IgD-negative memory B cell (primary cell): Measurements from ENCODE around the gene NACC1. TPM values are rescaled to one million over a fixed set of nuclear protein-coding genes. Genes with fewer than 3 reads are reported as not detected.
"Not testable (repeated sequence)": the region's sequence is repeated elsewhere in the genome, so short reads cannot be mapped to it uniquely, and the experiment has no call there.

Source experiments
- H3K27ac Mint-ChIP-seq, 3 donors: one replicate each; pipeline ENCODE4 v1.8.0; 2020 to 2022; ENCODE audit warnings: mild to moderate bottlenecking in 3 of 3, mixed read lengths in 3 of 3, moderate library complexity in 1 of 3
- H3K27me3 Mint-ChIP-seq: one replicate; pipeline ENCODE4 v1.8.0; 2021; ENCODE audit warnings: mixed read lengths
- H3K36me3 Mint-ChIP-seq: one replicate; pipeline ENCODE4 v1.8.0; 2020; ENCODE audit warnings: mild to moderate bottlenecking, mixed read lengths
- H3K4me1 Mint-ChIP-seq, 3 donors: one replicate each; pipeline ENCODE4 v1.8.0; 2020 to 2022; ENCODE audit warnings: mixed read lengths in 3 of 3, mild to moderate bottlenecking in 1 of 3
- H3K4me3 Mint-ChIP-seq, 4 donors: one replicate each; pipeline ENCODE4 v1.8.0; 2020 to 2022; ENCODE audit warnings: mild to moderate bottlenecking in 4 of 4, mixed read lengths in 4 of 4, moderate library complexity in 3 of 4
- H3K9me3 Mint-ChIP-seq, 3 donors: one replicate each; pipeline ENCODE4 v1.8.0; 2020 to 2021; ENCODE audit warnings: mixed read lengths in 3 of 3, mild to moderate bottlenecking in 1 of 3
- polyA plus RNA-seq: library from polyadenylated mRNA; unstranded; fragments of 300-500 nt; fragmentation: Illumina TruSeq; gene quantifications from one replicate; pipeline ENCODE4 v1.2.3, GENCODE V29; 2021

NACC1 gene
- polyA plus RNA-seq, 1 donor from 2014 or later, result 2.7 TPM

GRCh38 chr19:13163609-13164342 lies 45.7 kb downstream of the NACC1 start:
- Mint-ChIP-seq H3K4me1 (peaks cover 33 to 43% (median 39%) of the 10 kb centered on the region in 3 donors), H3K27ac (peak overlapping the region; percentile 82 to 96 (median 96)), H3K27me3 (no peaks in the 10 kb centered on the region), H3K4me3 (peak overlapping the region; percentile 85 to 95 (median 90)), H3K9me3 (no peaks in the 10 kb centered on the region), H3K36me3 (peaks cover 2% of the 10 kb centered on the region)

DNA sequence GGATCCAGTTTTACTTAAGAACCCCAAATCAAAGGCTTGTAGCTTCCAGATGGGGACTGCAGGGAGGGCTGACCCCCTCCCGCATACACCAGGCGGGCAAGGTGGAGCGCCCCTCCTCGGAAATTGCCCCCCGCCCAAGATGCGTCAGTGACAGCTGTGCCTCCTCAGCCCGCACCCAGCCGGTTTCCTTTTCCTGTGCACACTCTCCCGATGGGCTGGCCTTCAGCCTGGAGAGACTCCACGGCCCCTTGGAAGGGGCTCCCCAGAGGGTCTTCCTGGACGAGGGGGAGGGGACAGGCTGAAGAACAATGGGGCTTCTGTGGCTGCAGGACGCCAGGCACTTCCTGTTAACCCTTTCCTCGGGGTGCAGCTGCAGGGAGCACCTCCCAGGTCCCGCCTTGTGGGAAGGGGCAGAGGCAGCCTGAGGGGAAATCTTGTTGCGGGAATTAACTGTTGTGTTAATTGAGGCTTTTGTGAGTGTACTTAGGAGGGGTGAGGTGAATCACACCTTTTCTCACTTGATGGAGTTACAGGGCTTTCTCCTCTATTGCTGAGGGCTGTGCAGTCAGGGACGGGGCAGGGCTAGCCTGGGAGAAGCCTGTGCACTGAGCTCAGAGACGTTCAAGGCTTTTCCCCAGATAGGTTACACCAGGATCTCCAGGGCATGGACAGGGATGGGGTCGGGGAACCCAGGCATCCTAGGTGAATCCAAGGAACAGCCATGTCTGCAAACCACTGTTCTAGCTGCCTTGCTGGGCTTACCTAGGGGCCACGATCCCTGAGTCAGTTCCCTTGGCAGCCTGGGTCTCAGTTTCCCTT lies 46.5 kb downstream of the NACC1 start:
- Mint-ChIP-seq H3K9me3 (no peaks in the 10 kb centered on the region), H3K27me3 (no peaks in the 10 kb centered on the region), H3K36me3 (peaks cover 2% of the 10 kb centered on the region), H3K4me1 (peaks cover 41 to 48% (median 42%) of the 10 kb centered on the region in 3 donors), H3K4me3 (peak overlapping the region; percentile 85 to 95 (median 90)), H3K27ac (peak overlapping the region; percentile 82 to 96 (median 96))

DNA sequence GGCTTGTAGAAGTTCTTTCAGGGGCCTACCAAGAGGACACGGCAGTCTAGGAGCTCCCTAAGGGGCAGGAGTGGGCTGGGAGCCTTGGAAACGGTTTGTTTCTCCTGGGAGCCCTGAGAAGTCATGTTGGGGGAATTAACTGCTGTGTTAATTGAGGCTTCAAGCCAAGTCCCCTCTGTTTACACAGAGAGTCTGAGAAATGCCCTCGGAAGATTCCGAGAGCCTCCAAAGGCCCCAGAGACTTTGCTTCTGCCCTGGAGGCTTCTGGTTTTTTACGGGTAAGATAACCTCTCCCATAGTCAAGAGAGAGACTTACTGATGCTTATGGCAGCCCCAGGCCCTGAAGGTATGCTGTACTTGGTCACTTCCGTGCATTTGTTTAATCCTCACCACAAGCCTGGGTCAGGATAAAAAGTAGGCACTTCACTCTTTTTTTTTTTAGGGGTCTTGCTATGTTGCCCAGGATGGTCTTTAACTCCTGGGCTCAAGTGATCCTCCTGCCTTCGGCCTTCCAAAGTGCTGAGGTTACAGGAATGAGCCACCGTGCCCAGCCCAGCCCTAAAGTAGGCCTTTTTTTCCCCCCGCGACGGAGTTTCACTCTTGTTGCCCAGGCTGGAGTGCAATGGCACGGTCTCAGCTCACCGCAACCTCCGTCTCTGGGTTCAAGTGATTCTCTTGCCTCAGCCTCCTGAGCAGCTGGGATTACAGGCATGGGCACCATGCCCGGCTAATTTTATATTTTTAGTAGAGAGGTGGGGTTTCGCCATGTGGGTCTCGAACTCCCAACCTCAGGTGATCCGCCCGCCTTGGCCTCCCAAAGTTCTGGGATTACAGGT lies 47.3 kb downstream of the NACC1 start:
- Mint-ChIP-seq H3K4me1 (peaks cover 41 to 49% (median 42%) of the 10 kb centered on the region in 3 donors), H3K9me3 (no peaks in the 10 kb centered on the region), H3K27me3 (no peaks in the 10 kb centered on the region)

DNA sequence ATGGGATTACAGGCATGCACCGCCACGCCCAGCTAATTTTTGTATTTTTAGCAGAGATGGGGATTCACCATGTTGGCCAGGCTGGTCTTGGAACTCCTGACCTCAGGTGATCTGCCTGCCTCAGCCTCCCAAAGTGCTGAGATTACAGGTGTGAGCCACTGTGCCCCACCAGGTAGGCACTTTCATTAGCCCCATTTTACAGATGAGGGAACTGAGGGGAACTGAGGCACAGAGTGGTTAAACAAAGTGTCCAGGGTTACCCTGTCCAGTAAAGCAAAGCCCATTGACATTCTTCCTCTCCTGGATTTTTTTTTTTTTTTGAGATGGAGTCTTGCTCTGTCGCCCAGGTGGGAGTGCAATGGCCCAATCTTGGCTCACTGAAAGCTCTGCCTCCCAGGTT lies 48.1 kb downstream of the NACC1 start:
- H3K27me3 Mint-ChIP-seq, H3K9me3 Mint-ChIP-seq: not testable (repeated sequence)
- H3K4me1 Mint-ChIP-seq, result peaks cover 41 to 50% (median 45%) of the 10 kb centered on the region in 3 donors

More for the DNA sequence above, 47.3 kb downstream of the NACC1 start:
- Mint-ChIP-seq H3K4me3 (peak overlapping the region in 2 of 4 donors; percentile 74 to 86), H3K27ac (peak overlapping the region; percentile 82 to 96 (median 96)), H3K36me3 (no peaks in the 10 kb centered on the region)

DNA sequence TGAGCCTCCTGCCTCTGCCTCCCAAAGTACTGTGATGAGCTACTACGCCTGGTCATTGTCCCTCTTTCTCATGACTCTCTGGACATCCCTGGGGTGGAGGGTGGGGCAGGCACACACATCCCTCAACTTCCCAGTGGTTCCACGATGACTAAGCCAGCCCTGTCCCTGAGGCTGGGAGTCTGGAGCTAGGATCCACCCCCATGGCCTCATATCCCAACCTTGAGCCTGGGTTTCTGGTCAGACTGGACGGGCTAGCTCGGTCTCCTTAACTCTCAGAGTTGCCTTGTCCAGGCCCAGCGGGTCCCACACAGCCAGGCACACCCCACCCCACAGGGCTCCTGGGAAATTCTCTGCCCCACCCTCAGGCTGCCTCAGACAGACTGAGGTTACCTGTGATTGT lies 51.7 kb downstream of the NACC1 start:
- peak overlapping the region; percentile 90 to 99 (median 99) for H3K27ac Mint-ChIP-seq
- no peaks in the 10 kb centered on the region for H3K9me3 Mint-ChIP-seq
- H3K36me3 Mint-ChIP-seq, result peaks cover 2% of the 10 kb centered on the region
- H3K4me3 Mint-ChIP-seq, result peak overlapping the region in 3 of 4 donors; percentile 65 to 94 (median 80)
- no peaks in the 10 kb centered on the region for H3K27me3 Mint-ChIP-seq
- H3K4me1 Mint-ChIP-seq, result peaks cover 39 to 53% (median 44%) of the 10 kb centered on the region in 3 donors

More for the DNA sequence above, 48.1 kb downstream of the NACC1 start:
- peak overlapping the region in 2 of 4 donors; percentile 86 to 94 for H3K4me3 Mint-ChIP-seq
- peak overlapping the region; percentile 90 to 99 (median 96) for H3K27ac Mint-ChIP-seq
- H3K36me3 Mint-ChIP-seq, result not testable (repeated sequence)

DNA sequence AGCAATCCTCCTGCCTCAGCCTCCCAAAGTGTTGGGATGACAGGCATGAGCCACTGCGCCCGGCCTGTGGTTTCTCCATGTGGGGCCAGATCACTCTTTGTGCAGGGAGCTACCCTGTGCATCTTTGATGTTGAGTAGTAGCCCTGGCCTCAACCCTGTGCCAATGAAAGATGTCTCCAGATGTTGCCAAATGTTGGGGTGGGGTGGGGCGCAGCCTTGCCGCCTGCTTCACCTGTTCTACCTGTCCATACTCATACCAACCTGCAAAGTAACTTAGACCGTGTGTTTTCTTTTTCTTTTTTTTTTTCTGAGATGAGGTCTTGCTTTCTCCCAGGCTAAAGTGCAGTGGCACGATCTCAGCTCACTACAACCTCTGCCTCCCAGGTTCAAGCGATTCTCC lies 53.1 kb downstream of the NACC1 start:
- H3K9me3 Mint-ChIP-seq, result no peaks in the 10 kb centered on the region
- no peaks in the 10 kb centered on the region for H3K27me3 Mint-ChIP-seq
- peak overlapping the region in 2 of 4 donors; percentile 23 to 29 for H3K4me3 Mint-ChIP-seq
- peaks cover 2% of the 10 kb centered on the region for H3K36me3 Mint-ChIP-seq
- H3K4me1 Mint-ChIP-seq, result peaks cover 39 to 48% (median 40%) of the 10 kb centered on the region in 3 donors
- H3K27ac Mint-ChIP-seq, result peak overlapping the region; percentile 12 to 56 (median 53)

- Mint-ChIP-seq H3K36me3 (peaks cover 2% of the 10 kb centered on the region), H3K27me3 (no peaks in the 10 kb centered on the region), H3K4me3 (peak overlapping the region in 3 of 4 donors; percentile 50 to 74 (median 71)), H3K4me1 (peaks cover 27 to 39% (median 34%) of the 10 kb centered on the region in 3 donors), H3K27ac (peak overlapping the region; percentile 75 to 92 (median 85)), H3K9me3 (no peaks in the 10 kb centered on the region)
Observed at GRCh38 chr19:13172346-13173138, 54.5 kb downstream of the NACC1 start.

- Mint-ChIP-seq H3K9me3 (no peaks in the 10 kb centered on the region), H3K36me3 (peaks cover 2% of the 10 kb centered on the region), H3K27me3 (no peaks in the 10 kb centered on the region), H3K4me1 (peaks cover 22 to 37% (median 29%) of the 10 kb centered on the region in 3 donors), H3K27ac (peak overlapping the region; percentile 39 to 85 (median 75)), H3K4me3 (peak overlapping the region in 3 of 4 donors; percentile 26 to 71 (median 60))
Observed at GRCh38 chr19:13173139-13173737, 55.2 kb downstream of the NACC1 start.

DNA sequence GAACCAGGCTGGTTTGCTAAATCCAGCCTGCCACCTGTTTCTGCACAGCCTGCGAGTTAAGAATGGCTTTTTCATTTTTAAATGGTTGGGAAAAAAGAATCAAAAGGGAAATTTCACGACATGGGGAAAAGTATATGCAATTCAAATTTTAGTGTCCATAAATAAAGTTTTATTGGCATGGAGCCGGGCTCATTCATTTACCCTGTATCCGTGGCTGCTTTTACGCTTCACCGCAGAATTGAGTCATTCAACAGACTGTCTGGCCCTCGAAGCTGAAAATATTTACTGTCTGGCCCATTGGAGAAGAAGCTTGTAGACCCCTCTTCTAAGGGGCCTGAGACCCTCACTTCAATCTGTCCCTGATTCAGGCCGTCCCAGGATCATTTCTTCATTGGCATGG lies 58.3 kb downstream of the NACC1 start:
- Mint-ChIP-seq H3K4me3 (no peak overlapping the region), H3K36me3 (peaks cover 2% of the 10 kb centered on the region), H3K9me3 (no peaks in the 10 kb centered on the region), H3K27me3 (no peaks in the 10 kb centered on the region), H3K27ac (no peak overlapping the region), H3K4me1 (peaks cover 7 to 26% (median 22%) of the 10 kb centered on the region in 3 donors)

GRCh38 chr19:13177584-13177983 lies 59.5 kb downstream of the NACC1 start:
- peaks cover 9 to 25% (median 25%) of the 10 kb centered on the region in 3 donors for H3K4me1 Mint-ChIP-seq
- not testable (repeated sequence) for H3K27ac Mint-ChIP-seq, H3K27me3 Mint-ChIP-seq, H3K4me3 Mint-ChIP-seq, H3K36me3 Mint-ChIP-seq, H3K9me3 Mint-ChIP-seq

DNA sequence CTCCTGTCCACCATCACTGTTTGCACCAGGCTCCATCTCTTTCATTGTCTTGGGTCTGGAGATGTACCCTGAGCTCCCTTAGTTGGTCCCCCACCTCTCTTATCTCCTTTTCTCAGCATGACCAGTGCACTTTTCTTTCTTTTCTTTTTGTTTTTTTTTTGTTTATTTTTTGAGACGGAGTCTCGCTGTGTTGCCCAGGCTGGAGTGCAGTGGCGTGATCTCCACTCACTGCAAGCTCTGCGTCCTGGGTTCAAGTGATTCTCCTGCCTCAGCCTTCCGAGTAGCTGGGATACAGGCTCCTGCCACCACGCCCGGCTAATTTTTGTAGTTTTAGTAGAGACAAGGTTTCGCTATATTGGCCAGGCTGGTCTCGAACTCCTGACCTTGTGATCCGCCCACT lies 60.2 kb downstream of the NACC1 start:
- not testable (repeated sequence) for H3K27me3 Mint-ChIP-seq, H3K4me3 Mint-ChIP-seq, H3K36me3 Mint-ChIP-seq, H3K27ac Mint-ChIP-seq, H3K9me3 Mint-ChIP-seq
- H3K4me1 Mint-ChIP-seq, result peaks cover 7 to 19% (median 19%) of the 10 kb centered on the region in 3 donors

DNA sequence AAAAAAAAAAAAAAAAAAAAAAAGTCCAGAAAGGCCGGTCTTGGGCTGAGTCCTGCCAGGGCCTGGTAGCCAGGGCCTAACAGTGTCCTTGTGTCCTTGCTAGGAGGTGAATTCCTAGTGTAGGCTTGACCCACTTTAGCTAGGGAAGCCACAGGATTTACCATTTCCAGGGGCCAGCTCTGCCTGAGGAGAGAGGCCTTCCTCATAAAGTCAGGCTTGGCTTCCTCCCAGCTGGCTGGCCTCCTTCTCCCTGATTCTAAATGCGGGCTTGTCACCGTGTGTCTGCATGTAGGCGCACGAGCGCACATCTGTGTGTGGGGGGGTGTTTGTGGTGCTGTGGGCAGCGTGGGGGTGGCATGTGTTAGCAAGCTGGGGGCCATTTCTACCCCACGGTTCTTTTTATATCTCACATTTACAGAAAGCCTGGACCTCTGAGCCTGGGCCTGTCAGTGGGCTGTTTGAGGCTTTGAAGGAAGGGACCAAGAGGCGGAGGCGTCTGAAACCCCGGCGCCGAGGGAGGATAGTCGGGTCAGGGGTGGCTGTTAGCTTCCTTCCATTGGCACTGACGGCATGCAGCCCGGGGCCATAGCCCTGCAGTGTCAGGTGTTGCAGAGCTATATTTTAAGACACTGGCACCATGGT lies 63.8 kb downstream of the NACC1 start:
- Mint-ChIP-seq H3K4me1 (peaks cover 7 to 19% (median 19%) of the 10 kb centered on the region in 3 donors), H3K27me3 (no peaks in the 10 kb centered on the region), H3K9me3 (no peaks in the 10 kb centered on the region), H3K27ac (peak overlapping the region in 2 of 3 donors; percentile 67 to 72), H3K4me3 (peak overlapping the region in 3 of 4 donors; percentile 20 to 90 (median 27)), H3K36me3 (no peaks in the 10 kb centered on the region)

DNA sequence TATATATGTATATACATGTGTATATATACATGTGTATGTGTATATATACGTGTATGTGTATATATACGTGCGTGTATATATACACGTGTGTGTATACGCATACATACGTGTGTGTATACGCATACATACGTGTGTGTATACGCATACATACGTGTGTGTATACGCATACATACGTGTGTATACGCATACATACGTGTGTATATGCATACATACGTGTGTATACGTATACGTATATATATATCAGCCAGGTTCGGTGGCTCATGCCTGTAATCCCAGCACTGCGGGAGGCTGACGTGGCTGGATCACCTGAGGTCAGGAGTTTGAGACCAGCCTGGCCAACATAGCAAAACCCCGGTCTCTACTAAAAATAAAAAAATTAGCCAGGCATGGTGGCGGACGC lies 66.9 kb downstream of the NACC1 start:
- H3K4me1 Mint-ChIP-seq, result peaks cover 7 to 27% (median 22%) of the 10 kb centered on the region in 3 donors
- not testable (repeated sequence) for H3K36me3 Mint-ChIP-seq, H3K27ac Mint-ChIP-seq, H3K27me3 Mint-ChIP-seq, H3K4me3 Mint-ChIP-seq, H3K9me3 Mint-ChIP-seq
